Measurements from ENCODE around the gene ATP1A4. TPM values are rescaled to one million over a fixed set of nuclear protein-coding genes. Genes with fewer than 3 reads are reported as not detected.

Gene ATP1A4
- total RNA-seq, 2 experiments from 2014 or later = not detected

GRCh38 chr1:160115545-160116282, 35.7 kb upstream of the ATP1A4 start, which contains the start of gene ATP1A2:
TSS of gene ATP1A2 (plus strand) at chr1:160115759. CDS start at chr1:160115862, 103 bp downstream.
- Histone ChIP-seq H3K4me2 (ENCODE audit: low read length) (no peak within 1 kb of the TSS), H3K4me1 (ENCODE audit: insufficient read depth, low read length, poor library complexity, severe bottlenecking) (peaks cover 4% of the 10 kb centered on the region), H3K36me3 (ENCODE audit: insufficient read depth, low read length) (no peaks in the 10 kb centered on the region), H3K27ac (ENCODE audit: low read depth, low read length, poor library complexity, severe bottlenecking) (no peak within 1 kb of the TSS), H3K79me2 (ENCODE audit: insufficient read depth, low read depth, low read length) (no peaks in the 10 kb centered on the region), H4K20me1 (ENCODE audit: insufficient read depth, low read length) (no peaks in the 10 kb centered on the region), H2AFZ (ENCODE audit: low read length) (no peak within 1 kb of the TSS), H3K9me2 (ENCODE audit: insufficient read depth, low read length) (no peaks in the 10 kb centered on the region), H3K9me3 (ENCODE audit: low read length) (no peaks in the 10 kb centered on the region), H3K4me3 (ENCODE audit: low read depth, low read length, poor library complexity, severe bottlenecking) (no peak within 1 kb of the TSS)
- intact Hi-C loops (cut with micrococcal nuclease; ENCODE audit: unreplicated experiment) = no loop called here
- no TSS peak for BruUV-seq (replicated peaks)
- POLR2A ChIA-PET = interaction anchor here (0.6 kb wide), 1 partner anchor 30 kb away, joined by 3 read pairs; no protein-coding TSS in a partner anchor
- no peak for DNase-seq (ENCODE audit: low spot score)
- CTCF ChIA-PET (ENCODE audit: unreplicated experiment) = no interaction called here
- TF ChIP-seq EZH2phosphoT487 (IDR thresholded peaks at IDR 0.05; ENCODE audit: borderline replicate concordance, low read depth, low read length) (no peak), CTCF (conservative IDR thresholded peaks at IDR 0.05; ENCODE audit: low read length) (no peak)

- intact Hi-C loops (cut with micrococcal nuclease; ENCODE audit: unreplicated experiment) = no loop called here
- Histone ChIP-seq H3K4me2 (ENCODE audit: low read length) (no peak overlapping the region), H4K20me1 (ENCODE audit: insufficient read depth, low read length) (no peaks in the 10 kb centered on the region), H3K27ac (ENCODE audit: low read depth, low read length, poor library complexity, severe bottlenecking) (no peak overlapping the region), H3K9me2 (ENCODE audit: insufficient read depth, low read length) (no peaks in the 10 kb centered on the region), H3K36me3 (ENCODE audit: insufficient read depth, low read length) (no peaks in the 10 kb centered on the region), H3K9me3 (ENCODE audit: low read length) (no peaks in the 10 kb centered on the region), H3K79me2 (ENCODE audit: insufficient read depth, low read depth, low read length) (no peaks in the 10 kb centered on the region), H2AFZ (ENCODE audit: low read length) (no peak overlapping the region), H3K4me1 (ENCODE audit: insufficient read depth, low read length, poor library complexity, severe bottlenecking) (peaks cover 4% of the 10 kb centered on the region), H3K4me3 (ENCODE audit: low read depth, low read length, poor library complexity, severe bottlenecking) (no peak overlapping the region)
- TF ChIP-seq EZH2phosphoT487 (IDR thresholded peaks at IDR 0.05; ENCODE audit: borderline replicate concordance, low read depth, low read length) = no peak
- TF ChIP-seq CTCF (conservative IDR thresholded peaks at IDR 0.05; ENCODE audit: low read length) = no peak
- POLR2A ChIA-PET = interaction anchor here (0.6 kb wide), 1 partner anchor 29 kb away, joined by 3 read pairs; no protein-coding TSS in a partner anchor
- no peak for DNase-seq (ENCODE audit: low spot score)
- BruUV-seq (replicated peaks) = no TSS peak
- CTCF ChIA-PET (ENCODE audit: unreplicated experiment) = no interaction called here
Observed at GRCh38 chr1:160116283-160117147, 34.9 kb upstream of the ATP1A4 start.

All from OCI-LY7 (cell line).